GM21360 (cell line): ENCODE results near the gene SLC9A3.
"Not testable (repeated sequence)": the region's sequence is repeated elsewhere in the genome, so short reads cannot be mapped to it uniquely, and the experiment has no call there.

ENCODE experiments used
- ATAC-seq: cut with Tn5 transposase; IDR thresholded peaks from one replicate; pipeline ENCODE4 v1.9.1; 2021; ENCODE audit warnings: mild to moderate bottlenecking, moderate library complexity; ENCODE audit not compliant: unreplicated experiment

Gene SLC9A3

DNA sequence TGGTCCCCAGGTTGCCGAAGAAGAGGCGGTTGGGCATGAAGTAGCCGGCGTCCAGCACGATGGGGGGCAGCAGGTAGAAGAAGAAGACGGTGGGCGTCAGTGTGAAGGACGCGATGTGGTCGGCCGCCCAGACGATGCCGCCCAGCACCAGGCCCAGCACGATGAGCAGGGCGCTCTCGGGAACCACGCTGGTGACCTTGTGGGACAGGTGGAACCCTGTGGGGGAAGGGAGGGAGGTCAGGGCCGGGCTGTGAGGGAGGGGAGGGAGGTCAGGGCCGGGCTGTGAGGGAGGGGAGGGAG, 32.4 kb downstream of the SLC9A3 start:
- no peak for ATAC-seq

DNA sequence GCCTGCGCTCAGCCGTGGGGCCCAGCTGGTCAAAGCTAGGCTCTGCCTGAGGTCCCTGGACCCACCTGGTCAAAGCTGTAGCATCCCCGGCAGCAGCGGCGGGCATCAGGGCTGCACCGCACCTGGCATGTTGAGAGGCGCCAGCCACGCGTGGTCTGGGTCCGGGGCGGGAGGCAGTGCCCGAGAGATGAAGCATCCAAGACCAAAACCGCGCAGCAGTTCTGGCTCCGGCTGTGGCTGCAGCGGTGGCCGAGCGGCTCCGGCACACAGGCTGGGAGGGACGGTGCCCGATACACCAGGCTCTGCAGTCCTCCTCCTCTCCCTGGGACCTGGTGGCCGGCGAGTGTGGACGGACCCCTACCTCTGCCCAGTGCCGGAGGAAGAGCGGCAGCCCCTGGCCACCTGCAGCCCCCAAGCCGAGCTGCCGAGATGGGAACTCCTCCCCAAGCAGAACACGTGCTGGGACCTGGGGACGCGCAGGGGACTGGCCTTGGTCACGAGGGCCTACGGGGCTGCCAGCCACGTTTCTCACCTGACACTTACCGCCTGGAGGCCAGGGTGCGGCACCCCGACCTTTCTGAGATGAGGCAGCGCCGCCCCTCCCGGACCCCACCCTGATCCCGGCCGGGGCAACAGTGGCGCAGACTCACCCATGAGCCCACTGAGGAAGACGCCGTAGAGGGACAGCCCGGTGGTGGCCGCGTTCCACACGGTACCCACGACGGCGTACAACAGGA, 33.0 kb downstream of the SLC9A3 start:
- ATAC-seq = no peak

DNA sequence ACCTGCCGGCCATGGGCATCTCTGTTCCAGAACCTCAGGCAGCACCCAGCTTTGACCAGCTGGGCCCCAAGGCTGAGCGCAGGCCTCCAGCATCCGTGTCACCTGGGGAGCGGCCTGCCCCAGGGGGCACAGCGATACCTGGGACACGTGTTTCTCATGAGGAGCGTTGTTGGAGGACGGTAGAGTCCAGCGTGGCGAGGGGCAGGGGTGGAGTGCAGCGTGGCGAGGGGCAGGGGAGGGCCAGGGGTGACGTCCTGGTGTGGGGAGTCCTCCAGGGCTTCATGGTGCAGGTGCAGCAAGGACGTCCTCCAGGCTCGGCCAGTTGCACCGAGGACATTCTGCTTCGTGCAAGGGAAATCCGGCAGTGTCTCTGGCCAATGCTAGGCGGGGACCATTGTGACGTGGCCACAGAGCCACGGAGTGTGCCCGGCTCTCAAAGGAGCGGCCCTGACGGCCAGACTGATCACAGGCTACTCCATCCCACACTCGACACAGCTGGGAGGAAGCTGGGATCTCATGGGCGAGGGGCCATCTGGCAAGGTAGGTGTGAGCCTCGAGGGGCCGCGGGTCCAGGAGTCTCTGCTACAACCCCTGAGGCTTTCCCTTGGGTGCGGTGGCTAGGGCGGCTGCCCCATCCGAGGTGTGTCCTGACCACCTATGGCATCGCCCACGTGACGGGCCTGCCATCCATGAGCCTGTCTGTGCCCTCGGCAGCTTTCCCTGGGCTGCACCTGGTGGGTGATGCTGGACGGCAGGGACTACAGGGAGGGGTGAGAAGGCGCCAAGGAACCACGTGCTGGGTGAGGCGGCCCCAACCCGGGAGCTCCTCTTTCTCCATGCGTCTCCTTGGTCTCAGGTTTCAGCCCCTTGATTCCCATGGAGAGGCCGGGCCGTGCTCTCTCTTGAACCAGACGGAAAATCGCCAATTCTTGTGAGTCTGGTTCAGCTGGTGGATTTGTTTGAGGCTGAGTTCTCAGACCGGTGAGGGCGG, 33.8 kb downstream of the SLC9A3 start:
- no peak for ATAC-seq

DNA sequence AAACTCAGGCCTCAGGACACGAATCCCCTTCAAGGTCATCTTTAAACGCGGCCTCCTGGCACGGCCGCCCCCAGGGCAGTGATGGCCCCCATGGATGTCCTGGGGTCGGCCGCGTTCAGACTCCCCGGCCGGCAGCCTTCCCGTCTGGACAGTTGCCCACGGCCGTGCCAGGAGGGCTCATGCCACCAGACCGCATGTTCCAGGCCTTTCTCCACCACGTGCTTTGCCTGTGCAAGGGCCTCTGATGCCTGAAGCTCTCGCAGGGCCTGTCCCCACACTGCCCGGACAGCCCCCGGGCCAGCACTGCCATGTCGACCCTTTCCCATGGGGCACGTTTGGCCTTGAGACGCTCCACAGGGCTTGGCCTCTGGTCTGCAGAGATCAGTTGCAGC, 34.6 kb downstream of the SLC9A3 start:
- no peak for ATAC-seq

DNA sequence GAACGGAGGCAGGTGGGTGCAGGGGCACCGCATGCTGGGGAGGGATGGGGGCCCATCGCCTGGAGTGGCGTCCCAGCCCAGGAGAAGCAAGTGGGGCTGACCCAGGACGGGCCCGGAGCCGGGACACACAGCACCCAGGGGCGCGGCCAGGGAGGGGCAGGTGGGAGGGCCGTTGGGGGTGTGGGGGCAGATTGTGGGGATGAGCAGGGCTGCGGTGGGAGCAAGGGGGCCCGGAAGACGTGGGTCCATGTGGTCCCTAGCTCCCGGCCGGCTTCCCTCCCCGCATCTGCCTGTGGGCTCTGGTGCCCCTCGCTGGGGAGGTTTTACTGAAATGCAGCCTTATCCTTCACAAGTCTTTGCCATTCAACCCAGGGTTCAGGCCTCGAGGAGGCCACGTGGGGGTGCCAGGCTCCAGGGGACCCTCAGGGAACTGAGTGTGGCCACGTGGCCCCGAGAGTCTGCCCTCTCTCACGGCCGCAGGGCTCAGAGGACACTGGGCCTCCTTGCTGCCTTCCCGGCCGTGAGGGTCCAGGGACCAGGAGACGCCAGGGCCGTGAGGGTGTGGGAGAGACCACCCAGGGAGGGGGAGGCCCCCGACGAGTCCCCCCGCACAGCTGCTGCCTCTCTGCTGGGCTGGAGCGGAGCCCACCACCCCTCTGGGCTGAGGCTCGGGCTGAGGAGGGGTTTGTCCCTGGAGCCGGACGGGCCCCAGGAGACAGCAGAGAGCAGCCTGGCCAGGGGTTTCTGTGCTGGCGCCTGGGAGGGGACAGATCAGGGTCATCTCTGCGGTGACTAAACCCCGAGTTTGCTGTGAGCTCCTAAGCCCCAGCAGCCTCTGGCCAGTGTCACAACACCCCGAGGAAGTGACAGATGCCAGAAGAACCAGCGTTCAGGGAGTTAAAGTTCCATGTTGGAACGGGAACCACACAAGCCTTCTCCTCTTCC, 35.2 kb downstream of the SLC9A3 start:
- ATAC-seq = no peak

DNA sequence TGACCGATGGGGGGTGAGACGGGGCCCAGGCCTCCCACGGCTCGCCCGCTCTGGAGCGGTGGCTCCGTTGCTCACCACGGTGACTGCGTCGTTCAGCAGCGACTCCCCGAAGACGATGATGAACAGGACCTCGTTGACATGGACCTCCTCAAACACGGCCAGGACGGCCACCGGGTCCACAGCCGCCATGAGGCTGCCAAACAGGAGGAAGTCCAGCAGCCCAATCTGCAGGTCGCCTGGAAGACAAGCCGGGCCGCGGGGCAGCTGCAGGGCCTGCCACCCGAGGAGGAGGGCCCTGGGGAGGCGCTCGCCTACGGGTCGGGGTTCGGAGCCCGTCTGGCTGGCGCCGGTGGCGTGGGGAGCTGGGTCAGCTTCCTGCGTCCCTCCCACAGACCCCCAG, 36.0 kb downstream of the SLC9A3 start:
- ATAC-seq = no peak

DNA sequence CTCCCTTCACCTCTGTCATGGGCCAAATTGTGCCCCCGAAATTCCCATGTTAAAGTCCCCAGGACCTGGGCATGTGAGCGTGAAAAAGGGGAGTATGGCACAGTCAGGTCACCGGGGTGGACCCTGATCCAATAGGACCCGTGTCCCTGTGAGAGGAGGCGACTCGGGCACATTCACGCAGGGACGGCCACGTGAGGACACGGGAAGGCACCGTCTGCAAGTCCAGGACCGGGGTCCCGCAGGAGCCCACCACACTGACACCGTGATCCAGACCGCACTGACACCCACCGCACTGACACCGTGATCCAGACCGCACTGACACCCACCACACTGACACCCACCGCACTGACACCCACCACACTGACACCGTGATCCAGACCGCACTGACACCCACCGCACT, 37.7 kb downstream of the SLC9A3 start:
- not testable (repeated sequence) for ATAC-seq

DNA sequence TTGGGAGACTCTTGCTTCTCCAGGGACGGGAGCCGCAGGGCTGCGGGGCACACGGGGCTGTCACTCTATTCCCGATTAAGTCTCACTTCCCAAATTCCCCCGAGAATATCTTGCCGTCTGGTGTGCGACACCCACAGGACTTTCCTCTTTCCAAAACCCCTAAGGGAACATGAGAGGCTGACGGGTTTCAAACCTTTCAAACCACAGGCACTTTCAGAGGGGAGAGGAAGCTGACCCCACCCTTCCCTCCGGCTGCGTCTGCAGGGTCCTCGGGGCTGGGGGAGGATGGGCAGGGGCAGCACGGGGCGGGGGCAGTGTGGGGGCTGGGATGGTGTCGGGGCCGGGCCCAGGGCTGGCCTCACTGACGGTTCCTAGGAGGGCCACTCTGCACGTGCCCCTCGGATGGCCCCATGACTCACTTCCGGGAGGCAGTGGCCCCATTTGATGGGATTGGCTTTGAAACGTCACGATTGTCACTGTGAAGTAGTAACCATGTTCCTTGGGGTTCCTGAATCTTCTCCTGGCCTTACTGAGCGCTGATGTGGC, 38.2 kb downstream of the SLC9A3 start:
- no peak for ATAC-seq

DNA sequence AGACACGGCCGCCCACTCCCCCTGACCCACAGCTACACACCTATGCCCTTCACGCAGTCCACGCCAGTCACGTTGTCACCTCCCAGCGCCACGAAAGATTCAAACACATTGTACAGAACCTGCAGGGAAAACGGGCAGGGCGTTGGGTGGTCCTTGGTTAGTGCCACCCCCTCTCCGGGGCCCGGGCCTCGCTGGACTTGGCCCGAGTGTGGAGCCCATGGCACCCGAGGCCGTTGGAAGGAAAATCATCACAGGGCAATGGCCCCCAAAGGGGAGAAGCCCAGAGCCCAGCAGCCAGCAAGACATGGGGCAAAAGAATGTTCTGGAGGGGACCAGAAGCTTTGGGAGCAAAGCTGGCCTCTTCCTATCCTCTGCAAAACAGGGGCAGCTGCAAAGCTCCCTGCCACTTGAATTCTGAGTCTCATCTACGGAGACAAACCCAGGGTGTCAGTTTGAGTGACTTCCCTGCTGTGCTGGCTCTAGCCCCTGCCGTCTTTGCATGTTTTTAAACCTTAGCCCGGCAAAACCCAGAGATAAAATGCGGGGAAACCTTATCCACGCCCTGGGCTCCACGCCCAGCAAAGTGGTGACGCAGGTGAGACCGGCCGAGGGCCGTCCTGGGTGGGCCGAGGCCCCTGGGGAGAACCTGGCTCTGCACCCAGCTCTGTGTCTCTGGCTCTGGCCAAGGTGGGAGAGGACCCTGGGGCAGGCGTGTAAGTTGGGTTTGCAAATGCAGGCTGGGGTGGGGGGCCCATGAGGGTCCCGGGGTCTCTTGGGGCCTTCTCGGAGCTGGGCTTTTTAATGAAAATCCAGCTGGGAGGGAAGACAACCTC, 38.9 kb downstream of the SLC9A3 start:
- no peak for ATAC-seq

DNA sequence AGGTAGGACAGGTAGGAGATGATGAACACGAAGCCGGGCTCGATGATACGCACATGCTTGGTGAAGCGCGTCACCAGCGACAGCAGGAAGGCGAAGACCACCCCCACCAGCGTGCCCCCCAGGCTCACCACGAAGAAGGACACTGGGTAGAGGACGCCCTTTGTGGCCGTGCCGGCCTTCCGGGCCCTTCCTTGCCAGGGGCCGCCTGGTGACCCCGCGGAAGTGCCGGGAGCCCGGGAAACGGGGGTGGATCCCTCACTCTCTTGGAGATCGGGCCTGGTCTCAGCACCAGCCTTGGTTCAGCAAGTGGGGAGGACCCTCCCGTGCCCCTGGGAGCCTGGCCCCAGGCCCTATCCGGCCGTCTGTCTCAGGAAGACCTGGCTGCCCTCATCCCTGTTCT, 39.7 kb downstream of the SLC9A3 start:
- ATAC-seq = no peak

DNA sequence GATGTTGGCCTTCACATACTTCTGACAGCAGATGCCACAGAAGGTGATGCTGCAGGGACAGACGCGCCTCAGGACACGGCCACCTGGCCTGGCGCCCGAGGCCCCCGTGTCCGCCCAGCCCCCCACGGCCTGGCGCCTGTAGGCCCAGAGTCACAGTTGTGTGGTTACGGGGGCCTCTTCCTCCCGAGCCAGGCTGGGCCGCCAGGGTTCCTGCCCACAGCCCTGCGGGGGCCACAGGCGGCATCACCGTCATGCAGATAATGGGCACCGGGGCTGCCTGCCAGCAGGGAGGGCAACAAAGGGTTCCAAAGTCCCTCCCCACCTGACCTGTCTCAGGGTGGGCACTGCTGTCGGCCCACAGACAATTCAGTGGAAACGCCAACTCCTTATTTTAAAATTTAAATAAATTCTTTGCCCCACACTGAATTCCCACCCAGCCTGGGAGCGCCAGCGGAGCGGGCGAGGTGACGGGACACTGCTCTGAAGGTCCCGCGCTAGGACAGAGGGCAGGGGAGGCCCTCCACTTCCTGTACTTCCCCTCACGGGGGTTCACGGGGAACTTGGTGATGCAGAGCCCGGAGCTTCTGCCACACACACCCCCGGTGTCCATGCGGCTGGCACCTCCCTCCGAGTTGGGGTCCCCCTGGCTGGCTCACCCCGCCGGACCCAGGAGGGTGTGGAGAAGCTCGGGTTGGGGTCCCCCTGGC, 40.7 kb downstream of the SLC9A3 start:
- no peak for ATAC-seq

DNA sequence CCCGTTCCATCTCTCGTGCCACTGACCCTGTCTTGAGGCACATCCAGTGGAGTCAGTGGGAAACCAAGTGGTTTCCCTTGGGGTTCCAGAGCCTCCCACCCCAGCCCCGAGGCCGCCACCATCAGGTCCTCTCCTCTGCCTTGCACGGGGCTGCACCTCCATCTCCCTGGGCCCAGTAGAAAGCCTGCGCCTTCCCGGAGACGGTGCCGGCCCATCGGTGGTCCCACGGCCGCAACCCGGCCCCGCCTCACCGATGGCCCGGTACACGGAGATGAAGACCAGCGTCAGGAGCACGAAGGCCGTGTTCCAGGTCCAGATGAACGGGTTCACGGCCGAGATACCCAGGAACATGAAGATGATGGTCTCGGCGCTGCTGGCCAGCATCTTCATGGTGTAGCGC, 41.2 kb downstream of the SLC9A3 start:
- ATAC-seq = no peak

DNA sequence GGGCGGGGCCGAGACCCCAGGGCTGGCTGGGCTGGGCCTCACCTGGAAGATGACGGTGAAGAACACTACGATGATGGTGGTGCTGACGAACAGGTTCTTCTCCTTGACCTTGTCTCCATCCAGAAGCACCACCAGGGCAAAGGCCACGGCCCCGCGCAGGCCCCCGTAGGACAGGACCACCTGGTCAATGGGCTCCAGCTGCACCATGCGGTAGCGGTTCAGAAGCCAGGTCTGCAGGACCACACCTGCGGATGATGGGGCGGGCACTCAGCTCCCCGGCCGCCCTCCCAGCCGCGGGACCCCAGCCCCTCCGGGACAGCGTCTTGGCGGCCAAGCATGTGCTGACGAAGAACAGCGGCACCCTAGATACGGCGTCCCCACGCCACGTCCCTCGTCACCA, 41.7 kb downstream of the SLC9A3 start:
- ATAC-seq = no peak

DNA sequence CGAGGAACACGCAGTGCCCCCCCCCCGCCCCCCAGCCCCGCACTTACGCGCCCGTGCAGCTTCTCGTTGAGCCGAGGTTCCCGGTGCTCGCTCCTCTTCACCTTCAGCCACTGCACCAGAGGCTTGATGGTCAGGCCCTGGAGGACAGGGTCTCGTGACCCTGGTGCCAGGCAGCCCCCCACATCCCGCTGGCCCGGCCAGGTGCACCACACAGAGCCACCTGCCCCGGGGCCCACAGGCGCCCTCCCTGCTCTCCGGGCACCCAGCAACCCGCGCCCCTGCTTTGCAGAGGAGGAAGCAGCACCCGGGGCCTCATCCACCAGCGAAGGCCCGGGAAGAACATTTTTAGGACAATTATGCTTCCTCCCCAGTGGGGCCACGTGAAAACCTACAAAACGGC, 42.2 kb downstream of the SLC9A3 start:
- ATAC-seq = no peak

DNA sequence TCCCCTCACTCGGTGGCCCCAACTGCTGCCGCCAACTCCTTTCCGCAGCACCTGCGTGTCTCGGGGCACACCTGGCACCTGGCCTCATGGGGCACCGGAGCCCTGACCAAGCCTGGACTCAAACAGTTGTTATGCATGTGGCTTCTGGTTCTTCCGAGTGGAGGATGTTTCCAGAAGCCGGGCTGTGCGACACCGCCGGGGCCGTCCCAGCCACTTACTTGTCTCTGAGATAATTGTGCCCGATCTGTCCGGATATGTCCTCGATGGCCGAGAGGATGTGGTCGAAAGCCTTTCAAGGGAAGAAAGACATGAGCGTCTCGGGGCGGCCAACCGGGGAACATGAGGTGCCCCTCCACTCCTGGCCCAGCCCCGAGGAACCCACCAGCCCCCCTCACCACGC, 42.9 kb downstream of the SLC9A3 start:
- no peak for ATAC-seq

DNA sequence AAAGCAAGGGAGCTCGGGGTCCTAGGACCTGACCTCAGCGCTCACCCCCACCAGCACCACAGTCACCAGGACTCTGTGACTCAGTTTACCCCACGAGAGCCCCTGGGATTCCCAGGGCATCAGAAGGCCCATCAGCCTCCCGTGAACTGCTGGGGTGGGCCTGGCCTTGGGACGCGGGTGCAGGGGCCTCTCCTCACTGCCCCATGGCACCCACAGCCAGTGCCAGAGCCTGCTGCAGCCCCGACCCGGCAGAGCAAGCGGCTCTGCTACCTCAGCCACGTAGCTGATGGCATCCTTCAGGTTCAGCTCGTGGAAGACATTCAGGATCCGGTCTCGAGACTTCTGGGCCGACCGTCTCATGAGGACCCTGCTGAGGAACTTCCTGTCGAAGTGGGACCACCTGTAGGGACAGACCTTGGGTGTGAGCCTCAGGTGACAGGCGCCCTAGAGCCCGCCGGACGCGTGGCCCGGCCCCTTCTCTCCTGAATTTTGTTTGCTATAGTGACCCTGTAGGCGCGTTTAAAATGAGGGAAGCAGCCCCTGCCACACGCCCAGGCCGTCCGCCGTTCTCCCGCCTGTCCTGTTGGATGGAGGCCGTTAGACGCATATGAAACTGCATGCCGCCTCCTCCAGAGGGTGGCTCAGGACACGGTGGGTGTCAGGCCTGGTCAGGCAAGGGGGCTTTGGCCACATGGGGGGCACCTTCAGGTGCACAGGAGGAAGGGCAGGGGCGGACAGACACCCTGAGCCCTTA, 44.5 kb downstream of the SLC9A3 start:
- no peak for ATAC-seq

DNA sequence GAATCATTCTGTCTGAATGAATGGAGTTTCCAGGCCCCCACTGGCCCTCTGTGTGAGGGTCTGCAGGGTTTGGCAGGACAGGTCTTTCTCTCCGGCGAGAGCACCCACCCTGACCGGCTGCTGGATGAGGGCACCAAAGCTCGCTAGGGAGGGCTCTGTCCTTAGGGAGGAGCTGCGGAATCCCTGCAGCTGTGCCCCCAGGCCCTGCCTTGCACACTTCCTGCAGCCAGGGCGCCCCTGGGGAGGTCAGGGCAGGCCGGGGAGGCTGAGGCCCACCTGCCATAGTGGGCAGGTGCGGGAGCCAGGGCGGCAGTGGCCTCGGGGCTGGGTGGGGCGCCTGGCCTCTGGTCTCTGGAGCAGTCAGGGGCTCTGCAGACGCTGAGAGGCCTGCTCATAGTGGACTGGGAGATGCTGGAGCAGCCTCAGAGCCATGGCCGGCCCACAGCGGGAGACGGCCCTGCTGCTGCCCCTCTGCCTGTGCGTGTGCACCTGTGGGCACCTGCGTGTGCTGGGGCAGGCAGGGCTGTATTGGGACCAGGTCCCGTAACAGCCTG, 45.2 kb downstream of the SLC9A3 start:
- ATAC-seq = no peak

DNA sequence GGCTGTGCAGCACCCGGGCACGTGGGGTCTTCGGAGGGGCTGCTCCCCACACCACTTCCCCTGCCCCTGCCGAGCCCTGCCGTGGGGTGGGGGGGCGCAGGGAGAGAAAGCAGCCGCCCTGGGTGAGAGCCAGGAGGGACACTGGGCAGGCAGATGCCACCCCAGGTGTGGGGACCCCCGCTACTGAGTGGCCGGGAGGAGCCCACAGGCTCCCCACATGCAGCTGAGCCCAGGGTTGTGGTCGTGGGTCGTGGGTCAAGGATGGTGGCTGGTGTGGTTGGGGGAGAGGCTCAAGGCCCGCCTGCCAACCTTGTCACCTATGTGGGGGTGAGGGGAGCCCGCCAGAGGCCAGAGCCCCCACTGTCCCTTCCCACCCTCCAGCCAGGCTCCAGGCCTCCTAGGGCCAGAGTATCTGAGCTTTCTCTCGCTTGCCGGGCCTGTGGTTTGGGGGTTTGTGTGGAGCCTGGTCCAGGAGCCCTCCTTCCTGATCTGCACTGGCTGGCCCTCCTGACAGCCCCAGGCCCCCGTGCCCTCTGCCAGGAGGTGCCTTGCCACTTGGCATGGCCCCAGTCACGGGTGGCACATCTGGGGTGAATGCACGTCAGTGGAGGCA, 45.8 kb downstream of the SLC9A3 start:
- ATAC-seq = no peak
